ENCODE data around the gene DNAL4.

DNAL4 gene

DNA sequence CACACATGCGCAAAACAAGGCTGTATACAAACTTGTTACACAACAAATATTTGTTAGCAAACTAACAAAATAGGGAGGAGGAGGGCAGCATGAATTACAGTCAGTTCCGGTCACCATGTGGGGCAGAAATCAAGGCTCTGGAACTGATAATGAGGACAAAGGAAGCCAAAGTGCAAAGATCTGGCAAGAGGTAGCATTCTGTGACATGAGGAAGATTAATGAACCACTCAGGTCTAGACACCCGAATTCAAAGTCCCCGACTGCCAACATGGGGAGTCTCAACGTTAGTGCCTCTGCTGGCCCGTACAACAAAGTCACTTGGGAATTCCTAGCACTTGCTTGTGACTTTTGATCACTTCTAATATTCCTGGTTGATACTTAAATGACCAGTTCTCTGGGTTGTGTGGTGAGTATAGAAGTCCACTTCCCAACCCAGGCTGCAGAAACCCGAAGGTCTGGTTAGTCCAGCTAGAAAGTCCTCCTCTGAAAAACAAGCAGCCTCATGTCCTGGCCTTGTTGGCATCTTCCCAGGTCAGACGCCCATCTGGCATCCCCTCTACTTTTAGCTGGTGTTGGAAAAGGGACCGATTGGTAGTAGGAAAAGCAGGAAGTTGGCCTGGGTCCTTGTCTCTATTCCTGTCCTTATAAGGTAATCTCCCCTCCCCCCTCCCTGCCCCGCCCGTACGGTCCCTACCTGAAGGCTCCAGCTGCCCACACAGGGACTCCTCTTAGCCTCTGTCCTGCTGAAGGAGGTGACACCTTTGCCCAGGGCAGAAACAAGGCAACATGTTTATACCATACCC lies 39.8 kb downstream of the DNAL4 start:
- FAIRE-seq (no peak), DNase-seq (ENCODE audit: insufficient read length, low spot score) (no peak)
- TF ChIP-seq POLR2A (IDR thresholded peaks at IDR 0.05; ENCODE audit: low read depth, low read length) = no peak

DNA sequence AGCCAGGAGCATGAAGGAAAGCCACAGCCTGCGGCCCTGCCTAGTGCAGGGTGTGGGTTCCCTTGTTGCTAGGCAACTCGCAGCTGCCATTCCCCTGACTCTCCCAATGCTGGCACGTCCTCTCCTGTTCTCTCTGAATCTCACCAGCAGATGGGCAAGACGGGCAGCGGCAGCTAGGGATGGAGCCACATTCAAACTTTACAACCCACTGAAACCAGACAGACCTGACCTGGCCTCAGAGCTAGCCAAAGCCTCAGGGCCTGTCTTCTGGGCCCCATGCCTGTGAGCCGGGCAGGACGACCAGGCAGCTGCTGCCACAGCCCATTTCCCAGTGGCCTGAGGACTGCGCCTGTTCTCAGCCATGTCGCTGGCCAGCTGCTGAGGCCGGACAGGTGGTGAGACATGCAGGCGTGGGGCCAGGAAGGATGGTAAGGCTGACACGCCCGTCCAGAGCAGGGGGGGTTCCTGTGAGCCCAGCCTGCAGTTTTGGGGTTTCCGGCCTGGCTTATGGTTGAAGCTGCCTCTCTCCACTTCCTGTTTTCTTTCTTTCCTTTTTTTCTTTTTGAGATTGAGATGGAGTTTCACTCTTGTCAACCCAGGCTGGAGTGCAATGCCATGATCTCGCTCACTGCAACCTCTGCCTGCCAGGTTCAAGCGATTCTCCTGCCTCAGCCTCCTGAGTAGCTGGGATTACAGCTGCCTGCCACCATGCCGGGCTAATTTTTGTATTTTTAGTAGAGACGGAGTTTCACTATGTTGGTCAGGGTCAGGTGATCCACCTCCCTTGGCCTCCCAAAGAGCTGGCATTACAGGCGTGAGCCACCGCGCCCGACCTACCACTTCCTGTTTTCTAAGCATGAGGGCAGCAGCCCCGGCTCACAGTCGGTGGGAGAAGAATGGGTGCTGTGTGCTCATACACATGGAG lies 42.3 kb downstream of the DNAL4 start:
- FAIRE-seq = no peak
- TF ChIP-seq POLR2A (IDR thresholded peaks at IDR 0.05; ENCODE audit: low read depth, low read length) = no peak
- no peak for DNase-seq (ENCODE audit: insufficient read length, low spot score)

DNA sequence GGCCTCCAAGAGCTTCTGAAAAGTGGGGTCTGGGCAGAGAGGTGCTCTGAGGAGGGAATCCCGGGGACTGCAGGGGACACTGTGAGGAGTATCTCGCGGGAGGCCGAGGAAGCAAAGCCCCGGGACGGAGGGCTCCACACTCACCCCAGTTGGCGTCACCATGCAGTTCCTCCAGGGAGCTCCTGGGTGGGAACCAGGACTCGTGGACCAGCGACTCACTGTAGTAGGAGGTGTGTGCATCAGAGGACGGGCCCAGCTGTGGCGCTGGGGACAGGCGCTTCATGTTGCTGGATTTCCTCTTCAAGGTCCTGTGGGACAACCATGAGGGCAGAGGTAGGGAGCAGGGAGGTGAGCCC lies 42.9 kb downstream of the DNAL4 start:
- DNase-seq (ENCODE audit: insufficient read length, low spot score) (no peak), FAIRE-seq (no peak)
- TF ChIP-seq POLR2A (IDR thresholded peaks at IDR 0.05; ENCODE audit: low read depth, low read length) = no peak

- no peak for DNase-seq (ENCODE audit: insufficient read length, low spot score)
- TF ChIP-seq POLR2A (IDR thresholded peaks at IDR 0.05; ENCODE audit: low read depth, low read length) = no peak
- no peak for FAIRE-seq
Measured at GRCh38 chr22:38750638-38751037, 43.3 kb downstream of the DNAL4 start.

- FAIRE-seq (no peak), DNase-seq (ENCODE audit: insufficient read length, low spot score) (no peak)
- no peak for TF ChIP-seq POLR2A (IDR thresholded peaks at IDR 0.05; ENCODE audit: low read depth, low read length)
Measured at GRCh38 chr22:38750104-38750503, 43.8 kb downstream of the DNAL4 start.

DNA sequence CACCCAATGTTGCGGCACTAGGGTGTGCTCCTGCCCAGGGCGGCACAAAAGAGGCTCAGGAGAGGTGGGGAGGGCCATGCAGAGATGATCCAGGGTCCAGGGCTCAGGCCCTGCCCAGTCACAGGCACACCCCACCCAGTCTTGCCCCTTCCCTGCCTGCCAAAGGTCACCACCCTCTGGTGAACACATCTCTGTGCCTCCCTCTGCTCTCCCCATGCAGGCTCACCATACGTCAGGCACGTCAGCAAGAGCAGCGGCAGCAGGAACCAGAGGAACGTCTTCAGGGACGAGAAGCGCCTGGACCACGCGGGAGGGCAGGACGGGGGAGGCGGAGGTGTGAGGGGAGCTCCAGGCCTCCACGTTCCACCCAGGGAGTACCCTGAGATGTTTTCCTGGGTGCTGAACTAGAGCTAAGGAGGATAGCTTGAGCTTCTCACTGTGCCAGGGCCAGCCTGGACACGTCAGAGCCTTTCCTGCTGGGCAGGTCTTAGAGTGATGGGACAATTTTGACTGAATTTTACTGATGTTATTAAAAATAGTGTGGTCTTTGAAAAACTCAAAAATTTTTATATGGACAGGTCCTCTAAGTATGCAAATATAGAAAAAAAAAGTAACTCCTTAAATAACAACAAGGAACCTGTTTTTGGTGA lies 45.3 kb downstream of the DNAL4 start:
- DNase-seq (ENCODE audit: insufficient read length, low spot score) = no peak
- no peak for TF ChIP-seq POLR2A (IDR thresholded peaks at IDR 0.05; ENCODE audit: low read depth, low read length)
- no peak for FAIRE-seq

- no peak for FAIRE-seq
Measured at GRCh38 chr22:38745676-38746460, 48.1 kb downstream of the DNAL4 start.

DNA sequence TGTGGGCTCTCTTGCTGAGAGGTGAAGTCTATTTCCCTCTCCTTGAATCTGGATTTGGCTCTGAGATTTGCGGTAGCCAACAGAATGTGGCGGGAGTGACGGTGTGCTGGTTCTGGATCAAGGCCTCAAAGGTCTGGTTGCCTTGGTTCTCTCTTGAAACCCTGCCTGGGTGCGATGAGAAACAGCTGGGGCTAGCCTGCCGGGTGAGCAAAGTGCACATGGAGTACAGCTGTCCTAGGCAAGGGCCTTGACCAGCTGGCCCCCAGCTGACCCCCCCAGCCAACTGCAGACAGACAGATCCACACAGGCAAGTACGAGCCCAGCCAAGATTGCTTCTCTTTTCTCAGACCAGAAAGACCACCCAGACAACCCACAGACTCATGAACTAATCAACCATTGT lies 49.0 kb downstream of the DNAL4 start:
- DNase-seq (ENCODE audit: insufficient read length, low spot score) = no peak
- FAIRE-seq = no peak
- no peak for TF ChIP-seq POLR2A (IDR thresholded peaks at IDR 0.05; ENCODE audit: low read depth, low read length)

More at GRCh38 chr22:38745676-38746460, 48.1 kb downstream of the DNAL4 start:
- no peak for TF ChIP-seq POLR2A (IDR thresholded peaks at IDR 0.05; ENCODE audit: low read depth, low read length)
- DNase-seq (ENCODE audit: insufficient read length, low spot score) = no peak

DNA sequence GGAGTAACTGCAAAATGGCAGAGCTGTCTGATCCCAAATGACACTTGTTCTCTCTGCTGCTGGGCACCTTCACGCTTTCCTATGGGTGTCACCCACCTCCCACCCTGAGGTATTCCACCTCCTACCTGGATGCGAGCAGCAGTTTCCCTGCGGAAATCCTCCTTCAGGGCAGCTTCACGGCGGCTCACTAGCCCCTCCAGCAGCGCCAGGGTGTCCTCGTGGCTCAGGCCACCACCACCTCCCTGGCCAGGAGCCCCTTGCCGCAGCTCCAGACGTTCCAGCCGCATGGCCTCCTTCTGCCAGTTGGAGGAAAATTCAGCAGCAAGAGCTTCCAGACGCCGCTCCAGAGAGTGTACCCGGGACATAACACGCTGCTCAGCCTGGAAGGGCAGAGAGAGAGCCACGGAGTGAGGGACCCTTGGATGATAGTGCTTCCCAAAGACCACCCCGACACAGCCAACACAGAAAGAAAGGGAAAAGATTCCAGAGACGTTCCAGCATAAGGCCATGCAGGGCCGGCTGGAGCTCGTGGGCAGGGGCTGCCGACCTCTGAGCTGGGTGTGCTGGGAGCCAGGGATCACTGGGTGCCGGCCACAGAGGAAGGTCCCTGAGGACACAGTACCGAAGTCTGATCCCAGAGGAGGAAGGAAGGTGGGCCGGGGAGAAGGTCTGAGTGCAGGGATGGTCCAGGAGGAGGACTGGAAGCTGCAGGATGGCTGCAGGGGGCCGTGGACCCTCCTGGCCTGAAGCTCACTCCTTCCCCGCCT lies 51.6 kb downstream of the DNAL4 start:
- DNase-seq (ENCODE audit: insufficient read length, low spot score) (no peak), FAIRE-seq (no peak)
- no peak for TF ChIP-seq POLR2A (IDR thresholded peaks at IDR 0.05; ENCODE audit: low read depth, low read length)

DNA sequence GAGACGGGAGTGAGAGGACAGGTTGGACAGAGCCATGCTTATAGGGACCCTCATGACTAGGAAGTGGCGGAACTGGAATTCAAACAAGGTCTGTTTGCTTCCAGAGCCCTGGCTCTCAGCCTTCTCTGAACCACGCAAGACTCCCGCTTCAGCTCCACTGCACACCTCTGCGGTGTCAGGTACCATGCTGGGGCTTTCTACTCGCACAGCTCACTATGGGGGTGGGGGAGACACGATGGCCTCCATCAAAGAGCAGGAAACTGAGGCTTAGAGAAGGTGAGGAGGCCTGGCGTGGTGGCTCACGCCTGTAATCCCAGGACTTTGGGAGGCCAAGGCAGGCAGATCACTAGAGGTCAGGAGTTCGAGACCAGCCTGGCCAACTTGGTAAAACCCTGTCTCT lies 52.4 kb downstream of the DNAL4 start:
- FAIRE-seq (no peak), DNase-seq (ENCODE audit: insufficient read length, low spot score) (no peak)

GRCh38 chr22:38741166-38741565 lies 52.8 kb downstream of the DNAL4 start:
- FAIRE-seq (no peak), DNase-seq (ENCODE audit: insufficient read length, low spot score) (no peak)
- TF ChIP-seq POLR2A (IDR thresholded peaks at IDR 0.05; ENCODE audit: low read depth, low read length) = no peak

More for the DNA sequence above, 52.4 kb downstream of the DNAL4 start:
- TF ChIP-seq POLR2A (IDR thresholded peaks at IDR 0.05; ENCODE audit: low read depth, low read length) = no peak

GRCh38 chr22:38740754-38741153 lies 53.2 kb downstream of the DNAL4 start:
- no peak for DNase-seq (ENCODE audit: insufficient read length, low spot score)
- TF ChIP-seq POLR2A (IDR thresholded peaks at IDR 0.05; ENCODE audit: low read depth, low read length) = no peak
- FAIRE-seq = no peak
